ENCODE data around the gene KCNMB1. TPM values are rescaled to one million over a fixed set of nuclear protein-coding genes. Genes with fewer than 3 reads are reported as not detected.

Gene KCNMB1
- total RNA-seq, 2 donors from 2014 or later, result 0.09 TPM; not detected in 1

DNA sequence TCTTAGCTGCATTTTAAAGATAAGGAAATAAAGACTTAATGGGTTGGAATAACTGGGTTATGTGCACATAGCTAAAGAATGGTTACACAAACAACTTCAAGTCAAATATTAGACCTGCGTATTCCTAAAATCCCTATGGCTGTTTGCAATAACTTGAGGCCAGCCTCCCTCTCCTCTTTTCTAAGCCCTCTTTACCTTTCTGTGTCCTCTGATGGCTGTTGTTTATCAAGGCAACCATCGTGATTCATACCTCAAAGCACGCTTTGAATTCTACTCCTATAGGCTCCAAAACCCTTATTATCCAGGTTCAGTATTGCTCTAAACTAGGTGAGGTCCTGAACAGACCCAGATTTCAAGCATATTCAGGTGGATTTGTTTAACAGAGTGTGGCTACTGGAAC, 46.0 kb downstream of the KCNMB1 start:
- Mint-ChIP-seq H3K9me3 (peaks cover 24% of the 10 kb centered on the region), H3K27me3 (ENCODE audit: insufficient read depth) (peaks cover 70% of the 10 kb centered on the region), H3K4me3 (no peak overlapping the region), H3K27ac (no peak overlapping the region), H3K36me3 (ENCODE audit: low read depth) (no peaks in the 10 kb centered on the region), H3K4me1 (peaks cover 15% of the 10 kb centered on the region)
- H3K4me1 ChIP-seq (ENCODE audit: control insufficient read depth, insufficient read depth, low read length), result no peaks in the 10 kb centered on the region
- peaks cover 52% of the 10 kb centered on the region for H3K9me3 ChIP-seq (ENCODE audit: control insufficient read depth, low read length)
- H3K36me3 ChIP-seq (ENCODE audit: control insufficient read depth, insufficient read depth, low read length), result no peaks in the 10 kb centered on the region
- TF ChIP-seq, protein P1, sequence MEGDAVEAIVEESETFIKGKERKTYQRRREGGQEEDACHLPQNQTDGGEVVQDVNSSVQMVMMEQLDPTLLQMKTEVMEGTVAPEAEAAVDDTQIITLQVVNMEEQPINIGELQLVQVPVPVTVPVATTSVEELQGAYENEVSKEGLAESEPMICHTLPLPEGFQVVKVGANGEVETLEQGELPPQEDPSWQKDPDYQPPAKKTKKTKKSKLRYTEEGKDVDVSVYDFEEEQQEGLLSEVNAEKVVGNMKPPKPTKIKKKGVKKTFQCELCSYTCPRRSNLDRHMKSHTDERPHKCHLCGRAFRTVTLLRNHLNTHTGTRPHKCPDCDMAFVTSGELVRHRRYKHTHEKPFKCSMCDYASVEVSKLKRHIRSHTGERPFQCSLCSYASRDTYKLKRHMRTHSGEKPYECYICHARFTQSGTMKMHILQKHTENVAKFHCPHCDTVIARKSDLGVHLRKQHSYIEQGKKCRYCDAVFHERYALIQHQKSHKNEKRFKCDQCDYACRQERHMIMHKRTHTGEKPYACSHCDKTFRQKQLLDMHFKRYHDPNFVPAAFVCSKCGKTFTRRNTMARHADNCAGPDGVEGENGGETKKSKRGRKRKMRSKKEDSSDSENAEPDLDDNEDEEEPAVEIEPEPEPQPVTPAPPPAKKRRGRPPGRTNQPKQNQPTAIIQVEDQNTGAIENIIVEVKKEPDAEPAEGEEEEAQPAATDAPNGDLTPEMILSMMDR (conservative IDR thresholded peaks at IDR 0.05), result no peak
- no peak overlapping the region for H3K27ac ChIP-seq (ENCODE audit: low read depth, low read length)
- H3K27me3 ChIP-seq (ENCODE audit: control insufficient read depth, insufficient read depth, low read length, poor library complexity, severe bottlenecking), result peaks cover 61% of the 10 kb centered on the region
- DNase-seq, result no peak
- H3K9ac ChIP-seq (ENCODE audit: extremely low read depth, low read length, poor library complexity, severe bottlenecking), result no peak overlapping the region
- 91 to 92% methylated on average over 3 of the region's 3 CpGs for WGBS, 2 experiments (ENCODE audit: insufficient coverage in 1 of 2, insufficient read length in 1 of 2)
- H3K4me3 ChIP-seq (ENCODE audit: low read length), result no peak overlapping the region

DNA sequence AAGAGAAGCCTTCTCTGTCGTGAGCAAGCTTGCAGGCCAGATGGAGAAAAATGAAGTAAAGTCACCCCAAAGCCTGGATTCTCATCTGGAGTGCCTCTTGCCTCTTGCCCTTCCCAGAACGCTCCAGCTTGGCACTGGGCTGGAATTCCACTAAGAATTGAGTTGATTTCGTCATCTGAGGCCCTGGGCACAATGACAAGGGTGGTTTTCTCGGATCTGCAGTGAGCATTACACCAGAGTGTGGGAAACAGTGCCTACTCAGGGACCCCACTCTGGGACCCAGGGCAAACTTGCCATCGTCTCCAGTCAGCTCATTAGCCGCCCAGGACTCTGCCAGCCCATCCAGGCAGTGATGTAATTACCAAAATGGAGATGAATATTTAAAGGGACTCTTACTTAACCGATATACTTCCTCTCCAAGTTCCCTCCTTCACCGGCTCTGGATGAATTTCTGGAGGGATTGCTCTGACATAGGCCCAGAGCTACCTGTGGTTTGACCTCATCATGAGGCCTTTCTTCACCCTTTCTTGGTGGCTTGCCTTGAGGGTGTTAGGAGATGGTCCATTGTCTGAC, 46.9 kb downstream of the KCNMB1 start:
- TF ChIP-seq, protein P1 (conservative IDR thresholded peaks at IDR 0.05), result no peak
- Mint-ChIP-seq H3K9me3 (peaks cover 24% of the 10 kb centered on the region), H3K4me3 (no peak overlapping the region), H3K4me1 (peaks cover 17% of the 10 kb centered on the region), H3K27ac (no peak overlapping the region), H3K36me3 (ENCODE audit: low read depth) (no peaks in the 10 kb centered on the region), H3K27me3 (ENCODE audit: insufficient read depth) (peaks cover 61% of the 10 kb centered on the region)
- Histone ChIP-seq H3K9ac (ENCODE audit: extremely low read depth, low read length, poor library complexity, severe bottlenecking) (no peak overlapping the region), H3K4me1 (ENCODE audit: control insufficient read depth, insufficient read depth, low read length) (no peaks in the 10 kb centered on the region), H3K27me3 (ENCODE audit: control insufficient read depth, insufficient read depth, low read length, poor library complexity, severe bottlenecking) (peaks cover 57% of the 10 kb centered on the region), H3K4me3 (ENCODE audit: low read length) (no peak overlapping the region), H3K36me3 (ENCODE audit: control insufficient read depth, insufficient read depth, low read length) (no peaks in the 10 kb centered on the region), H3K27ac (ENCODE audit: low read depth, low read length) (no peak overlapping the region), H3K9me3 (ENCODE audit: control insufficient read depth, low read length) (peaks cover 52% of the 10 kb centered on the region)
- peak; percentile 10 for DNase-seq
- 89 to 90% methylated on average over 4 to 8 of the region's 8 CpGs for WGBS, 2 experiments (ENCODE audit: insufficient coverage in 1 of 2, insufficient read length in 1 of 2)

DNA sequence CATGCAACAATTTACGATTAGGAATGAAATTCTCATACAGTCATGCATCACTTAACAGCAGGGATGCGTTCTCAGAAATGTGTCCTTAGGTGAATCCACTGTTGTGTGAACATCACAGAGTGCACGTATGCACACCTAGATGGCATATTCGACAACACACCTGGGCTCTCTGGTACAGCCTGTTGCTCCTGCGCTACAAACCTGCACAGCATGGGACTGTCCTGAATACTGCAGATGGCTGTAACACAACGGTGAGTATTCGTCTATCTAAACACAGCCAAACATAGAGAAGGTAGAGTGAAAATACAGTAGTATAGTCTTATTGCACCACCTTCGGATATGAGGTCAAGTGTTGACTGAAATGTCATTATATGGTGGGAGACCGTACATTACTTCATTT, 47.6 kb downstream of the KCNMB1 start:
- H3K9me3 Mint-ChIP-seq, result peaks cover 24% of the 10 kb centered on the region

More for the DNA sequence above, 47.6 kb downstream of the KCNMB1 start:
- H3K9me3 ChIP-seq (ENCODE audit: control insufficient read depth, low read length), result peaks cover 52% of the 10 kb centered on the region
- TF ChIP-seq, protein P1 (conservative IDR thresholded peaks at IDR 0.05), result no peak
- Mint-ChIP-seq H3K36me3 (ENCODE audit: low read depth) (no peaks in the 10 kb centered on the region), H3K4me3 (no peak overlapping the region), H3K27ac (no peak overlapping the region), H3K4me1 (peaks cover 20% of the 10 kb centered on the region), H3K27me3 (ENCODE audit: insufficient read depth) (peaks cover 59% of the 10 kb centered on the region)
- no peaks in the 10 kb centered on the region for H3K4me1 ChIP-seq (ENCODE audit: control insufficient read depth, insufficient read depth, low read length)
- H3K27me3 ChIP-seq (ENCODE audit: control insufficient read depth, insufficient read depth, low read length, poor library complexity, severe bottlenecking), result peaks cover 55% of the 10 kb centered on the region
- 95 to 96% methylated on average over 7 to 8 of the region's 9 CpGs for WGBS, 2 experiments (ENCODE audit: insufficient coverage in 1 of 2, insufficient read length in 1 of 2)
- no peaks in the 10 kb centered on the region for H3K36me3 ChIP-seq (ENCODE audit: control insufficient read depth, insufficient read depth, low read length)
- no peak overlapping the region for H3K27ac ChIP-seq (ENCODE audit: low read depth, low read length)
- no peak for DNase-seq
- H3K9ac ChIP-seq (ENCODE audit: extremely low read depth, low read length, poor library complexity, severe bottlenecking), result no peak overlapping the region
- peak overlapping the region; percentile 51 for H3K4me3 ChIP-seq (ENCODE audit: low read length)
